GM10248 (cell line): ENCODE data around the gene MCF2L.

ENCODE experiments used
- CTCF ChIA-PET: fragments of 300-600 bp; sonication (Branson Sonifier 250); formaldehyde crosslinking; extraction: SDS; loops from one replicate; lab custom pipeline; 2021; ENCODE audit warnings: antibody characterized with exemption; lab: Yijun Ruan, JAX
- POLR2A ChIA-PET: fragments of 350-650 bp; sonication (Branson Sonifier 250); formaldehyde crosslinking; extraction: SDS; loops from one replicate; lab custom pipeline; 2020; ENCODE audit warnings: antibody characterized with exemption; lab: Yijun Ruan, JAX
- DNase-seq: peaks from one replicate; pipeline ENCODE4 v3.0.0; 2012; ENCODE audit errors: extremely low spot score
- TF ChIP-seq, protein P1 (sequence below): IDR thresholded peaks from 2 replicates; pipeline ENCODE4 v1.5.1; 2012; ENCODE audit warnings: mild to moderate bottlenecking, low read depth; ENCODE audit errors: extremely low read depth, missing control alignments, control extremely low read depth

The MCF2L gene

DNA sequence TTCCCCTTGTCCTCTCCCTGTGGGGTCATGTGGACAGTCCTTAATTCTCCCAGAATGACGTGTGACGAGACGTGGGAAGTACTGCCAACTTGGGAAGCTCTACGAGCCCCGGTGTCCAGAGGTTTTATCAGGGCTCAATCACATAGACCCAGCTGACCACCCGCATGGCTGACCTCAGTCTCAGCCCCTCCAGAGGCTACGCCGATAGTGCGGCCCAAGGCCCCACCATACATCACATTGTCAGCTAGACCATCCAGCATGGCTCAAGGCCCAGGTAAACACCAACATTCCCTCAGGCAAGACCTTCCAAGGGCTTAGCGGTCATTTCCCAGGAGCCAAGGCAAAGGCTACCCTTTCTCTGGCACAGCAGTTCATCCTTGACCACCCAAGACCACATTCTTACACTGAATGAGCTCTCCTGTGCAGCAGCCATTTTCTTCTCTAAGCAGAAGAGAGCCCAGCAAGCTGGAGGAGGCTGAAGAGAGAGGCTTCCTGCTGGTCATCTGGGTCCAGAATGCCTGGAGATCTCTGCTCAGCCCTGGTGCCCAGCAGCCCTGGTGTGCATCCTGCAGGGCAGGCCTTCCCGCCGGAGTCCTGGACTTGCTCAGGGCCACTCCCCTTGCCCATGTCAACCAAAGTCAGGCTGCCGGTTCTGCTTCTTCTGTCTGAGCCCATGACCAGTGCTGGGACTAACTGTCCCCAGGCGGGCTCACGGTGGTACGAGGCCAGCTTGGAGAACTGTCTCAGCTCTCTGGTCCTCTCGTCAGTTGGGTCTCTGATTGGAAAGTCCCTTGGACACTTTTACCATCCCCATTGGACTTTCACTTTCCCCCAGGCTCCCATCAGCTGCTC is 145.7 kb downstream of the MCF2L start:
- ChIA-PET CTCF (no interaction called here), POLR2A (no interaction called here)
- TF ChIP-seq, protein P1, sequence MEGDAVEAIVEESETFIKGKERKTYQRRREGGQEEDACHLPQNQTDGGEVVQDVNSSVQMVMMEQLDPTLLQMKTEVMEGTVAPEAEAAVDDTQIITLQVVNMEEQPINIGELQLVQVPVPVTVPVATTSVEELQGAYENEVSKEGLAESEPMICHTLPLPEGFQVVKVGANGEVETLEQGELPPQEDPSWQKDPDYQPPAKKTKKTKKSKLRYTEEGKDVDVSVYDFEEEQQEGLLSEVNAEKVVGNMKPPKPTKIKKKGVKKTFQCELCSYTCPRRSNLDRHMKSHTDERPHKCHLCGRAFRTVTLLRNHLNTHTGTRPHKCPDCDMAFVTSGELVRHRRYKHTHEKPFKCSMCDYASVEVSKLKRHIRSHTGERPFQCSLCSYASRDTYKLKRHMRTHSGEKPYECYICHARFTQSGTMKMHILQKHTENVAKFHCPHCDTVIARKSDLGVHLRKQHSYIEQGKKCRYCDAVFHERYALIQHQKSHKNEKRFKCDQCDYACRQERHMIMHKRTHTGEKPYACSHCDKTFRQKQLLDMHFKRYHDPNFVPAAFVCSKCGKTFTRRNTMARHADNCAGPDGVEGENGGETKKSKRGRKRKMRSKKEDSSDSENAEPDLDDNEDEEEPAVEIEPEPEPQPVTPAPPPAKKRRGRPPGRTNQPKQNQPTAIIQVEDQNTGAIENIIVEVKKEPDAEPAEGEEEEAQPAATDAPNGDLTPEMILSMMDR = no peak
- no peak for DNase-seq

DNA sequence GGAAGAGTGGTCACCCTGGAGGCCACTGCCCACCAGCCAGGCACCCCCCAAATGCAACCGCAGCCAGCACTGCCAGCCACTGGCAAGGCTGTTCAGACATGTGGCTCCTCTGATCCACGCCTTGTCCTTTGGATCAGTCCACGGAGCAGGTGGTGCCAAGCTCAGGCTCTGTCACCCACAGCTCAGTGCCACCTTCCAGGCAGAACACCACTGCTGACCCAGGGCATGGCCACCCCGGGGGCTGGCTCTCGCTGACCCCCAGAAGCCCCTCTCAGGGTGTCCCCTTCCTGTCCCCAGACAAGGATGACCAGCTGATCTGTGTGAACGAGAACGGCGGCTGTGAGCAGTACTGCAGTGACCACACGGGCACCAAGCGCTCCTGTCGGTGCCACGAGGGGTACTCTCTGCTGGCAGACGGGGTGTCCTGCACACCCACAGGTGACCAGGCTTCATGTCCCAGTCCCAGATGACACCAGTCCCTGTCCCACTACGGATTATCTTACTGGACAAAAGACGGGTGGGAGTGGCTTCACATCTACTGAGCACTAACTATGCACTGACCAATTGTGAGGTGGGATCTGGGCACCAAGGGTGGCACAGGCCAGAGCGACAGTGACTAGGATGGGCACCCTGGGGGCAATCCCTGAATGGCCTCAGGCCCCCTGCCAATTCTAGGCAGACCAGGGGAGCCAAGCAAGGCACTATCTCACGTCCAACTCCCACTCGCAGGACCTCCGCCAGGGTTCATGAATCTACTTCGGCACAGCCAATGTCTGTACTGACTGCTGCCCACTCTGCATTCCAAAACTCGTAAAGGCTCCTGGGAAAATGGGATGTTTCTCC is 146.6 kb downstream of the MCF2L start:
- POLR2A ChIA-PET = no interaction called here
- no peak for DNase-seq
- CTCF ChIA-PET = no interaction called here
- TF ChIP-seq, protein P1 = no peak

DNA sequence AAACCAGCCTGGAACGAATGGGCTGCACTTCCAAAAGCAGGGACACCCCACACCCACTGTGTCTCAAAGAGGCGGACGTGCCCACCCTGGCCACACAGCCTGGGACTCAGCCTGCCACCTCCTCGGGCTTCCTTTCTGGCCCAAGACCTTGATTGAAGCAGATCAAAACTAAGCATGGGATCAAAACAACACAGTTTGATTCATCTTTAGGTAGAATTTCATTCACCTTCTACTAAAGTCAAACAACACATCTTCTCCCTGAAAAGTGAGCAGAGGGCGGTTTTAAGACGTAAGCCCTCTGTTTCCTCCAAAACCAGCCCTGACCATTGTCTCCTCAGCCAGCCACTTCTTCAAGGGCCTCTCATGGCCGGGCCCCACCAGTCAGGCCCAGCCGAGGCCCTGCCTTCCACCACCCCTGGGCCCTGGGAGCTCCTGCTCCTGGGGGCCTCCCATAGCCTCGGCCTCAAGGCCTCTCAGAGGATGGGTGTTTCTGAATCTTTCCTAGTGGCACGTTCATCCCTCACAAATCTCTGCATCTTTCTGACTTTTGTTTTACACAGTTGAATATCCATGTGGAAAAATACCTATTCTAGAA is 147.3 kb downstream of the MCF2L start:
- DNase-seq = no peak
- ChIA-PET POLR2A (no interaction called here), CTCF (no interaction called here)
- TF ChIP-seq, protein P1 = no peak

DNA sequence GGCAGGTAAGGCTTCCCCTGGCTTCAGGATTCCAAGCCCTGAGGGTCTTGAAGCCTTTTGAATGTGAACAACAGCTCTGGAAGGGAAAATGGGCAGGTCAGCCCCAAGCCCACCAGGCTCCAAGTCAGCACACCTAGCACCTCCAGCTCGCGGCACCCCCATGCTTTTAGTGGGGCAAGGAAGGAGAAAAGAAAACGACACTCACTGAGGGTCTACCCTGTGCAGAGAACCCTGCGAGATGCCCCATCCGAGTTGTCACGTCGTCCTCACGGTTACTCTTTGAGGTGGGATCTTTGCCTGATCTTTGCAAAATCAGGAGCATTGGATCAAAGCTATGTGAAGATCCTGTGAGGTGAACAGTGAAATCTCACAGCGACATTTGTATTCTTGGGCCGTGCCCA is 147.9 kb downstream of the MCF2L start:
- CTCF ChIA-PET = no interaction called here
- TF ChIP-seq, protein P1 = no peak
- DNase-seq = no peak
- POLR2A ChIA-PET = no interaction called here

DNA sequence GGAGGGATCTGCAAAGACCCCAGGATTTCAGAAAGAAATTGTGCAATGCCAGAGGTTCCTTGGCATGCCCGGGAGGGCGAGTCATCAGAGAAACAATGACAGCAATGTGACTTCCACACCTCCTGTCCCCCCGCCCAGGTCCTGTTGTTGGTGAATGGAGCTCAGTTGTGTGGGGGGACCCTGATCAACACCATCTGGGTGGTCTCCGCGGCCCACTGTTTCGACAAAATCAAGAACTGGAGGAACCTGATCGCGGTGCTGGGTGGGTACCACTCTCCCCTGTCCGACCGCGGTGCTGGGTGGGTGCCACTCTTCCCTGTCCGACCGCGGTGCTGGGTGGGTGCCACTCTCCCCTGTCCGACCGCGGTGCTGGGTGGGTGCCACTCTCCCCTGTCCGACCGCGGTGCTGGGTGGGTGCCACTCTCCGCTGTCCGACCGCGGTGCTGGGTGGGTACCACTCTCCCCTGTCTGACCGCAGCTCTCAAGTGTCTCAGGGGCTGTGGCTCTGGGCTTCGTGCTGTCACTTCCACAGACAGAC is 148.4 kb downstream of the MCF2L start:
- TF ChIP-seq, protein P1 = no peak
- ChIA-PET POLR2A (no interaction called here), CTCF (no interaction called here)
- no peak for DNase-seq

DNA sequence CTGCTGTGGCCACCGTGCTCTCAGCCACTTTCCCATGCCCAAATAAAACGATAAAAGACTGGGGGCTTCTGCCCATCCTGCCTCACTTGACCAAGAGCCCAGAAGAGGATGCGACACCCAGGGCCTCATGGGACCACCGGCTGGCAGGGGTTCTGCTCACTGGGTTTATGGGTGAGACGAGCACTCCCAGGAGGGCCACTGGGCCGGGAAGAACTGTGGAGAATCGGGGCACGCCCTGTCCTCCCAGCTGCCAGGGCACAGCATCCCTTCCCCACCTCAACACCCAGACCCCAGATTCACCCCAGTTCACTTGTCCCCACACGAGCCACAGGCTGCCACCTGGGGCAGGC is 148.9 kb downstream of the MCF2L start:
- POLR2A ChIA-PET = no interaction called here
- TF ChIP-seq, protein P1 = no peak
- no peak for DNase-seq
- CTCF ChIA-PET = no interaction called here
